ENCODE measurements around the gene NFKBIZ. TPM values are rescaled to one million over a fixed set of nuclear protein-coding genes. Genes with fewer than 3 reads are reported as not detected.

The NFKBIZ gene
- total RNA-seq, 1 experiment from 2014 or later = 63.0 TPM

GRCh38 chr3:101848326-101848725 lies 988 bp upstream of the NFKBIZ start:
- ChIA-PET CTCF (interaction anchor here (0.6 to 1.7 kb wide), 3 partner anchors 21 to 377 kb away, joined by 3 to 9 read pairs (median 5); no protein-coding TSS in a partner anchor), POLR2A (ENCODE audit: unreplicated experiment) (interaction anchor here (1.6 to 1.7 kb wide), 3 partner anchors 21 to 377 kb away, joined by 6 to 8 read pairs (median 8); no protein-coding TSS in a partner anchor)
- Histone ChIP-seq H3K27ac (ENCODE audit: low read length) (peak overlapping the region; percentile 76), H3K36me3 (ENCODE audit: low read depth, low read length) (peaks cover 32% of the 10 kb centered on the region), H2AFZ (ENCODE audit: low read length) (peak overlapping the region; percentile 83), H4K20me1 (ENCODE audit: low read length) (peaks cover 38% of the 10 kb centered on the region), H3K9ac (ENCODE audit: low read length) (peak overlapping the region; percentile 97), H3K9me2 (replicated peaks; ENCODE audit: low read length) (no peaks in the 10 kb centered on the region), H3K27me3 (ENCODE audit: low read length) (no peaks in the 10 kb centered on the region), H3K4me3 (ENCODE audit: low read length) (peak overlapping the region; percentile 98), H3K4me2 (ENCODE audit: low read length) (peak overlapping the region; percentile 95), H3K4me1 (ENCODE audit: insufficient read depth, low read length) (peaks cover 23% of the 10 kb centered on the region), H3K9me3 (ENCODE audit: low read length) (no peaks in the 10 kb centered on the region), H3F3A (ENCODE audit: low read length, unreplicated experiment) (peaks cover 6% of the 10 kb centered on the region), H3K79me2 (ENCODE audit: low read length) (peaks cover 40% of the 10 kb centered on the region)
- no TSS peak for BruUV-seq (replicated peaks)
- intact Hi-C loops (cut with micrococcal nuclease) = loop anchor here (2.0 kb wide), 2 partner anchors 22 to 326 kb away; no protein-coding TSS in a partner anchor
- no peak for DNase-seq
- ATAC-seq = no peak
- TF ChIP-seq EZH2 (IDR thresholded peaks at IDR 0.05; ENCODE audit: low read length, unreplicated experiment) (no peak), EZH2phosphoT487 (IDR thresholded peaks at IDR 0.05; ENCODE audit: borderline replicate concordance, low read length) (no peak)
- TF ChIP-seq, protein P1, sequence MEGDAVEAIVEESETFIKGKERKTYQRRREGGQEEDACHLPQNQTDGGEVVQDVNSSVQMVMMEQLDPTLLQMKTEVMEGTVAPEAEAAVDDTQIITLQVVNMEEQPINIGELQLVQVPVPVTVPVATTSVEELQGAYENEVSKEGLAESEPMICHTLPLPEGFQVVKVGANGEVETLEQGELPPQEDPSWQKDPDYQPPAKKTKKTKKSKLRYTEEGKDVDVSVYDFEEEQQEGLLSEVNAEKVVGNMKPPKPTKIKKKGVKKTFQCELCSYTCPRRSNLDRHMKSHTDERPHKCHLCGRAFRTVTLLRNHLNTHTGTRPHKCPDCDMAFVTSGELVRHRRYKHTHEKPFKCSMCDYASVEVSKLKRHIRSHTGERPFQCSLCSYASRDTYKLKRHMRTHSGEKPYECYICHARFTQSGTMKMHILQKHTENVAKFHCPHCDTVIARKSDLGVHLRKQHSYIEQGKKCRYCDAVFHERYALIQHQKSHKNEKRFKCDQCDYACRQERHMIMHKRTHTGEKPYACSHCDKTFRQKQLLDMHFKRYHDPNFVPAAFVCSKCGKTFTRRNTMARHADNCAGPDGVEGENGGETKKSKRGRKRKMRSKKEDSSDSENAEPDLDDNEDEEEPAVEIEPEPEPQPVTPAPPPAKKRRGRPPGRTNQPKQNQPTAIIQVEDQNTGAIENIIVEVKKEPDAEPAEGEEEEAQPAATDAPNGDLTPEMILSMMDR (conservative IDR thresholded peaks at IDR 0.05; ENCODE audit: low read depth, low read length) = no peak

DNA sequence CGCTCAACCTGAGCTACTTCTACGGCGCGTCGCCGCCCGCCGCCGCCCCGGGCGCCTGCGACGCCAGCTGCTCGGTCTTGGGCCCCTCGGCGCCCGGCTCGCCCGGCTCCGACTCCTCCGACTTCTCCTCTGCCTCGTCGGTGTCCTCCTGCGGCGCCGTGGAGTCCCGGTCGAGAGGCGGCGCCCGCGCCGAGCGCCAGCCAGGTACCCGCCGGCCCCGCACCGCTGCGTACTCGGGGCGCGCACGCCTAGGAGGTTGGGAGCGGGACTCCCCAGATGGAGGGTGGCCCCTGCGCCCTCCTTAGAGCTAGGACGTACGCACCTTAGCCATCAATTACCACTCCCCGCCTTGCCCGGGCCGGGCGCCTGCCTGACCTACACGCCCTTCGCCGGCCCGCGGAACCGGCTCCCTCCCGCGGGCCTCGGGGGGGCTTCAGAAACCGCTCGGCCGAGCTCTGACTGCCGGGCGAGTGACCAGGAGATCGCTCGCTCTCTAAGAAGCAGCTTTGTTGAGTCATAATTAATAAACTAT lies 466 bp downstream of the NFKBIZ start:
- H3K79me2 ChIP-seq (ENCODE audit: low read length) = peaks cover 49% of the 10 kb centered on the region
- no peaks in the 10 kb centered on the region for H3K9me3 ChIP-seq (ENCODE audit: low read length)
- H3K36me3 ChIP-seq (ENCODE audit: low read depth, low read length) = peaks cover 46% of the 10 kb centered on the region
- H3K9me2 ChIP-seq (replicated peaks; ENCODE audit: low read length) = no peaks in the 10 kb centered on the region
- ATAC-seq (peak; percentile 10), DNase-seq (peak; percentile 39)
- peaks cover 6% of the 10 kb centered on the region for H3F3A ChIP-seq (ENCODE audit: low read length, unreplicated experiment)
- peak overlapping the region; percentile 52 for H3K27ac ChIP-seq (ENCODE audit: low read length)
- intact Hi-C loops (cut with micrococcal nuclease) = loop anchor here (1.0 to 5.0 kb wide), 4 partner anchors 23 to 325 kb away; no protein-coding TSS in a partner anchor
- peak overlapping the region; percentile 98 for H3K4me3 ChIP-seq (ENCODE audit: low read length)
- ChIA-PET CTCF (interaction anchor here (1.7 kb wide), 1 partner anchor 376 kb away, joined by 9 read pairs; no protein-coding TSS in a partner anchor), POLR2A (ENCODE audit: unreplicated experiment) (interaction anchor here (0.5 to 1.7 kb wide), 10 partner anchors 20 to 1580 kb away, joined by 3 to 8 read pairs (median 4); no protein-coding TSS in a partner anchor)
- H3K27me3 ChIP-seq (ENCODE audit: low read length) = no peaks in the 10 kb centered on the region
- TF ChIP-seq EZH2phosphoT487 (IDR thresholded peaks at IDR 0.05; ENCODE audit: borderline replicate concordance, low read length) = no peak
- TF ChIP-seq EZH2 (IDR thresholded peaks at IDR 0.05; ENCODE audit: low read length, unreplicated experiment) = no peak
- TF ChIP-seq, protein P1 (conservative IDR thresholded peaks at IDR 0.05; ENCODE audit: low read depth, low read length) = 0 out of 2 replicates have a peak, but pooled peaks have one; percentile 24
- no peak overlapping the region for H2AFZ ChIP-seq (ENCODE audit: low read length)
- peak overlapping the region; percentile 84 for H3K4me2 ChIP-seq (ENCODE audit: low read length)
- peaks cover 23% of the 10 kb centered on the region for H3K4me1 ChIP-seq (ENCODE audit: insufficient read depth, low read length)
- no TSS peak for BruUV-seq (replicated peaks)
- H3K9ac ChIP-seq (ENCODE audit: low read length) = peak overlapping the region; percentile 97
- peaks cover 52% of the 10 kb centered on the region for H4K20me1 ChIP-seq (ENCODE audit: low read length)

Data from PC-3 (cell line).